ENCODE measurements around the gene SPPL2A.

The SPPL2A gene

GRCh38 chr15:50753463-50753862 is 12.0 kb downstream of the SPPL2A start:
- TF ChIP-seq, protein P1, sequence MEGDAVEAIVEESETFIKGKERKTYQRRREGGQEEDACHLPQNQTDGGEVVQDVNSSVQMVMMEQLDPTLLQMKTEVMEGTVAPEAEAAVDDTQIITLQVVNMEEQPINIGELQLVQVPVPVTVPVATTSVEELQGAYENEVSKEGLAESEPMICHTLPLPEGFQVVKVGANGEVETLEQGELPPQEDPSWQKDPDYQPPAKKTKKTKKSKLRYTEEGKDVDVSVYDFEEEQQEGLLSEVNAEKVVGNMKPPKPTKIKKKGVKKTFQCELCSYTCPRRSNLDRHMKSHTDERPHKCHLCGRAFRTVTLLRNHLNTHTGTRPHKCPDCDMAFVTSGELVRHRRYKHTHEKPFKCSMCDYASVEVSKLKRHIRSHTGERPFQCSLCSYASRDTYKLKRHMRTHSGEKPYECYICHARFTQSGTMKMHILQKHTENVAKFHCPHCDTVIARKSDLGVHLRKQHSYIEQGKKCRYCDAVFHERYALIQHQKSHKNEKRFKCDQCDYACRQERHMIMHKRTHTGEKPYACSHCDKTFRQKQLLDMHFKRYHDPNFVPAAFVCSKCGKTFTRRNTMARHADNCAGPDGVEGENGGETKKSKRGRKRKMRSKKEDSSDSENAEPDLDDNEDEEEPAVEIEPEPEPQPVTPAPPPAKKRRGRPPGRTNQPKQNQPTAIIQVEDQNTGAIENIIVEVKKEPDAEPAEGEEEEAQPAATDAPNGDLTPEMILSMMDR (conservative IDR thresholded peaks at IDR 0.05; ENCODE audit: low read depth), result no peak
- no peak for DNase-seq (ENCODE audit: low spot score)
- ChIA-PET POLR2A (ENCODE audit: low non-redundant PET) (no interaction called here), CTCF (interaction anchor here (0.6 kb wide), 1 partner anchor 77 kb away, joined by 4 read pairs; no protein-coding TSS in a partner anchor)
- peak overlapping the region; percentile 71 for H3K27ac ChIP-seq

- H3K27ac ChIP-seq, result no peak overlapping the region
- no peak for DNase-seq (ENCODE audit: low spot score)
- ChIA-PET CTCF (interaction anchor here (0.6 kb wide), 1 partner anchor 200 kb away, joined by 4 read pairs; no protein-coding TSS in a partner anchor), POLR2A (ENCODE audit: low non-redundant PET) (no interaction called here)
- TF ChIP-seq, protein P1 (conservative IDR thresholded peaks at IDR 0.05; ENCODE audit: low read depth), result no peak
Measured at GRCh38 chr15:50751394-50751793, 14.1 kb downstream of the SPPL2A start.

- ChIA-PET CTCF (no interaction called here), POLR2A (ENCODE audit: low non-redundant PET) (no interaction called here)
- no peak for DNase-seq (ENCODE audit: low spot score)
- TF ChIP-seq, protein P1 (conservative IDR thresholded peaks at IDR 0.05; ENCODE audit: low read depth), result no peak
- H3K27ac ChIP-seq, result no peak overlapping the region
Measured at GRCh38 chr15:50750227-50750705, 15.2 kb downstream of the SPPL2A start.

DNA sequence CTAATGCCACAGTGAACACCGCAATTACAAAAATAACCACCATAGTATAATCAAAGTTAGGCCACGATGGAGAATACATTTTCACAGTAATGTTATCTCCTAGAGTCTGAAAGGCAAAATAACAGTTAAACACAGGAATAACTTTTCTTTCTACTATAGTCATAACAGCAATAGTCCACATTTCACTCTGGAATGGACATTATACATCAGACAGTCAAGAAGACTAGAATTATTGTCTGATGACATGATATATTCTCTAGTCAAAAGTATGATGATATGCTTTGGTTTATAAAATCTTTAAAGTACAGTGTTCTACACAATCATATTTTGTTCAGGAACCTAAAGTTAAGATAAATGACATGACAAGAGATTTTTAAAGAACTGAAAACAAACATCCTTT is 18.0 kb downstream of the SPPL2A start:
- ChIA-PET CTCF (no interaction called here), POLR2A (ENCODE audit: low non-redundant PET) (no interaction called here)
- TF ChIP-seq, protein P1 (conservative IDR thresholded peaks at IDR 0.05; ENCODE audit: low read depth), result no peak
- no peak for DNase-seq (ENCODE audit: low spot score)
- no peak overlapping the region for H3K27ac ChIP-seq

DNA sequence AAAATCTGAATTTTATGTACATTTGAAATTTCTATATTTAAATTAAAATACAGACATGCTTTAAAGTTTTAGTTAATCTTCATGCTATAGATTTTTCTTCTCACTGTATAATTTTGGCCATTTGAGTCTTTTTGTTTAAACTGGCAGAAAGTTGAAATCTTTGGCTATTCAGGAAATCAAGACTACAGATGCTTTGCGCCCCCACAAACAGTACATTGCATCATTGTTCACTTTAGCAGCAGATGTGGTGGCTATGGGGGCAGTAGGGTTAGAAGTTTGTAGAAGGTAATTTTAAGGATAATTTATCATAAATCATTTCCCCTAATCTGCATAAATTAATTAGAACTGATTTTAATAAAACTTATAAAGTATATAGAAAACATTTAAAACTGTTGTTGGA is 20.9 kb downstream of the SPPL2A start:
- no peak overlapping the region for H3K27ac ChIP-seq
- no peak for DNase-seq (ENCODE audit: low spot score)
- ChIA-PET CTCF (interaction anchor here (0.6 kb wide), 1 partner anchor 22 kb away, joined by 6 read pairs; no protein-coding TSS in a partner anchor), POLR2A (ENCODE audit: low non-redundant PET) (no interaction called here)
- TF ChIP-seq, protein P1 (conservative IDR thresholded peaks at IDR 0.05; ENCODE audit: low read depth), result no peak

GRCh38 chr15:50740955-50741354 is 24.6 kb downstream of the SPPL2A start:
- POLR2A ChIA-PET (ENCODE audit: low non-redundant PET), result no interaction called here
- H3K27ac ChIP-seq, result no peak overlapping the region
- no peak for DNase-seq (ENCODE audit: low spot score)
- CTCF ChIA-PET, result interaction anchor here (0.7 kb wide), 1 partner anchor 37 kb away, joined by 3 read pairs; no protein-coding TSS in a partner anchor
- TF ChIP-seq, protein P1 (conservative IDR thresholded peaks at IDR 0.05; ENCODE audit: low read depth), result no peak

Measured in RWPE1 (cell line).